Gastroesophageal sphincter (tissue), 4 donors: ENCODE results near the gene CMSS1. TPM values are rescaled to one million over a fixed set of nuclear protein-coding genes. Genes with fewer than 3 reads are reported as not detected.
A peak's percentile ranks its signal among the peaks of the same experiment; 100 is the strongest.

Experiments used
- ATAC-seq: fragments of 150-250 bp; one replicate; pipeline ENCODE4 v1.9.1; 2016; ENCODE audit warnings: mild to moderate bottlenecking, moderate library complexity
- H3K27ac ChIP-seq, 4 donors: fragments of 200-600 bp; sonication (generic) in 3 of 4; 1 replicate in 3 of 4; 2 replicates in 1 of 4; pipeline ENCODE4 v1.5.1; 2016 to 2019
- H3K27me3 ChIP-seq: fragments of 200-600 bp; sonication (generic); one replicate; pipeline ENCODE4 v1.5.1; 2019
- H3K36me3 ChIP-seq, 2 donors: fragments of 200-600 bp; sonication (generic); one replicate each; pipeline ENCODE4 v1.5.1; 2019; ENCODE audit warnings: control low read depth in 1 of 2
- H3K4me1 ChIP-seq, 3 donors: fragments of 200-600 bp; sonication (generic); 1 replicate in 2 of 3; 2 replicates in 1 of 3; pipeline ENCODE4 v1.5.1; 2016 to 2019; ENCODE audit warnings: control low read depth in 2 of 3
- H3K4me3 ChIP-seq, 2 donors: fragments of 200-600 bp; sonication (generic); one replicate each; pipeline ENCODE4 v1.5.1; 2019; ENCODE audit warnings: mild to moderate bottlenecking in 1 of 2, moderate library complexity in 1 of 2
- H3K9me3 ChIP-seq, 3 donors: fragments of 200-600 bp; sonication (generic); one replicate each; pipeline ENCODE4 v1.5.1; 2017 to 2019; ENCODE audit warnings: control low read depth in 2 of 3
- CTCF ChIP-seq, 4 experiments: fragments of 200-600 bp in 2 of 4; fragments of 450-650 bp in 2 of 4; sonication (generic) in 1 of 4; IDR thresholded peaks; one replicate each; pipeline ENCODE4 v1.5.1; 2017 to 2019; ENCODE audit warnings: antibody characterized with exemption in 4 of 4, mild to moderate bottlenecking in 2 of 4, moderate library complexity in 2 of 4
- EP300 ChIP-seq: sonication (generic); formaldehyde crosslinking; IDR thresholded peaks from one replicate; pipeline ENCODE4 v1.6.1; 2017; ENCODE audit warnings: antibody characterized with exemption, mild to moderate bottlenecking
- POLR2A ChIP-seq, 2 donors: fragments of 450-650 bp; IDR thresholded peaks; one replicate each; pipeline ENCODE4 v1.6.1; 2017; ENCODE audit warnings: antibody characterized with exemption in 2 of 2, mild to moderate bottlenecking in 2 of 2, moderate library complexity in 1 of 2
- POLR2AphosphoS5 ChIP-seq: sonication (generic); formaldehyde crosslinking; IDR thresholded peaks from one replicate; pipeline ENCODE4 v1.6.1; 2017; ENCODE audit warnings: antibody characterized with exemption
- WGBS, 2 donors: methylation state at CpG; one replicate each; pipeline ENCODE4 v1.1.5; 2018; ENCODE audit warnings: low coverage in 1 of 2; 5-methylcytosine and 5-hydroxymethylcytosine counted together
- total RNA-seq, 4 donors: library from RNA; depleted of rRNA; stranded (reverse); fragments of >200 nt; gene quantifications; one replicate each; pipeline ENCODE4 v1.1.0, GENCODE V29; 2016

CMSS1 gene
- total RNA-seq, 4 donors from 2014 or later, result 15.2 to 20.8 (median 16.6) TPM

DNA sequence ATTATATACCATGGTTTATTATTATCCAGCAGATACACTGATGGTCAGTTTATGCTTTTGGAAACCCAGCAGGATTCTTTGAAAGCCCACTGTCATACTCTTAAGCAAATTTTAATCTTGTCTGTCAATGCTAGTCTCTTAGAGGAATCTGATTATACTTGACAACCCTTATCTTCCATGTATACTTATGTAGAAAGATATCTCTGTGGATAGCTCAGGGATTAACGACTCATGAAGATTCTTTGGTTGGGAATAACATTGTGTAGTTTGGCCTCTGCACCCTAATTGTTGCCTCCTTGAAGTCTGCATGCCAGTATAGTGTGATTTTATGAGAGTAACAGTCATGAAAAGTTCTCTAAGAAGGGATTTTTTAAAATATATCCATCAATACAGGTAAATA, 263.6 kb downstream of the CMSS1 start:
- TF ChIP-seq POLR2A (IDR thresholded peaks at IDR 0.05), result no peak
- no peak for TF ChIP-seq CTCF (IDR thresholded peaks at IDR 0.05)
- TF ChIP-seq EP300, result no peak
- no peak for TF ChIP-seq POLR2AphosphoS5
- Histone ChIP-seq H3K4me3 (no peak overlapping the region), H3K9me3 (no peaks in the 10 kb centered on the region), H3K27ac (peak overlapping the region in 2 of 4 donors; percentile 44 to 55), H3K36me3 (no peaks in the 10 kb centered on the region), H3K27me3 (no peaks in the 10 kb centered on the region), H3K4me1 (peaks cover 3 to 34% (median 4%) of the 10 kb centered on the region in 3 donors)
- ATAC-seq, result no peak
- WGBS, 2 donors, result 33 to 56% methylated on average over 1 of the region's 1 CpG

DNA sequence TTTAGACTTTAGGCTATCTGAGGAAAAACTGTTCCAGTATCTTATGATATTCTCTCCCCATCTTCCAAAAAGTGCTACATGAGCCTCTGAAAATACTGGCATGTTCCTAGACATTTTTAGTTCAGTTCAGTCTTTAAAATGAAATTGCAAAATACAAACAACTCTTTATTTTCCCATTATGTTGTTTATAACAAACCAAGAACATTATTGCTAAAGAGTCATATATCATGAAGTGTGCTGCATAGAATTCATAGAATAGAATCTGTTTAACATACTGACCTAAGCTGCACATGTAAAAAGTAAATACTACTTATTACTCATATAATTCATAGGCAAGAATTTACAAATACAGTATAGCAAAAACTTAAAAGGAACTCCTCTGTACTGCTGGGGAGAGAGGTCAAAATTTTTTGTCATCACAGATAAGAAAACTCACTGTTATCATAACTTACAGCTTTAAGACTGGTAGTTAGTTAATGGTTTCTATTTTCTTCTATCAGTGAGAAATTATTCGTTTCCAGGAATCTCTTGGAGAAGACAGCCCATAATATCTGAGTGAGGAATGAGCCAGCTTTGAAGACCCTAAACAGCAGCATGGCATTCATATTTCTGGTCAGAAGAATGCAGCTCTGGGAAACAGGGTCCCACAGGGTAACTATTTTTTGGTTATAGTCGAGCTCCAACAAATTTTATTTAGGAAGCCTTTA, 264.5 kb downstream of the CMSS1 start:
- TF ChIP-seq POLR2A (IDR thresholded peaks at IDR 0.05) (no peak), POLR2AphosphoS5 (no peak), EP300 (no peak), CTCF (IDR thresholded peaks at IDR 0.05) (no peak)
- ATAC-seq, result no peak
- Histone ChIP-seq H3K27me3 (no peaks in the 10 kb centered on the region), H3K4me3 (no peak overlapping the region), H3K27ac (no peak overlapping the region), H3K36me3 (no peaks in the 10 kb centered on the region), H3K4me1 (peaks cover 6 to 34% (median 7%) of the 10 kb centered on the region in 3 donors), H3K9me3 (no peaks in the 10 kb centered on the region)
- 53 to 56% methylated on average over 2 of the region's 2 CpGs for WGBS, 2 donors

GRCh38 chr3:100082714-100083113, 265.1 kb downstream of the CMSS1 start:
- WGBS, 2 donors, result 90 to 100% methylated on average over 1 of the region's 1 CpG

GRCh38 chr3:100083209-100083608, 265.5 kb downstream of the CMSS1 start:
- Histone ChIP-seq H3K4me3 (no peak overlapping the region), H3K9me3 (no peaks in the 10 kb centered on the region), H3K4me1 (peaks cover 4 to 33% (median 7%) of the 10 kb centered on the region in 3 donors), H3K27ac (no peak overlapping the region), H3K27me3 (no peaks in the 10 kb centered on the region), H3K36me3 (no peaks in the 10 kb centered on the region)
- WGBS, 2 donors, result 88 to 96% methylated on average over 6 of the region's 6 CpGs
- no peak for ATAC-seq
- no peak for TF ChIP-seq CTCF (IDR thresholded peaks at IDR 0.05)
- TF ChIP-seq POLR2AphosphoS5, result no peak
- no peak for TF ChIP-seq POLR2A (IDR thresholded peaks at IDR 0.05)
- TF ChIP-seq EP300, result no peak

More at GRCh38 chr3:100082714-100083113, 265.1 kb downstream of the CMSS1 start:
- H3K36me3 ChIP-seq, result no peaks in the 10 kb centered on the region
- ATAC-seq, result no peak
- no peaks in the 10 kb centered on the region for H3K27me3 ChIP-seq
- TF ChIP-seq CTCF (IDR thresholded peaks at IDR 0.05) (no peak), POLR2AphosphoS5 (no peak), POLR2A (IDR thresholded peaks at IDR 0.05) (no peak)
- no peaks in the 10 kb centered on the region for H3K9me3 ChIP-seq
- H3K27ac ChIP-seq, result no peak overlapping the region
- H3K4me1 ChIP-seq, result peaks cover 4 to 33% (median 7%) of the 10 kb centered on the region in 3 donors
- no peak overlapping the region for H3K4me3 ChIP-seq
